ENCODE results near the gene SLITRK5. TPM values are rescaled to one million over a fixed set of nuclear protein-coding genes. Genes with fewer than 3 reads are reported as not detected.
A peak's percentile ranks its signal among the peaks of the same experiment; 100 is the strongest.

Gene SLITRK5
- total and polyA plus RNA-seq, 8 donors = 0.09 to 2.6 (median 2.0) TPM

DNA sequence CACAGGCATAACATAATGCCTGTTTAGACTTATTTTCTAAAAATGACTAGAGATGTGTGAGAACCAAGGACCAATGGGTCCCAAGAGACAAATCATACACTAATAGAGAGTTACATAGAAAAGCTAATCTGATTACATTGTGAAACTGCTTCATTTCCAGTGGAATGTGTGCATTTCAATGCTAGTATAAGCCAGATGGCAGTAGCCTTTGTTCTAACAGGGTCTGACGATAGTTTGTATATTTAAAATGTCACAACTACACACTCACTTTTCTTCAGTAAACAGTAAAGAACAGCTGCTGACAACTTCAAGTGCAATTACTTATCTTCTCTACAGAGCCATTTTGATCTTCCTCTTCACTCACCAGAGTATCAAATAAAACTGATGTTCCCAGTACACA lies 4.3 kb upstream of the SLITRK5 start:
- peaks cover 3 to 18% of the 10 kb centered on the region in 2 donors for H3K27me3 ChIP-seq
- no peaks in the 10 kb centered on the region for H3K36me3 ChIP-seq
- no peak overlapping the region for H3K4me3 ChIP-seq
- DNase-seq = peak in 1 of 4 donors; percentile 13
- H3K4me1 ChIP-seq = peaks cover 7 to 11% of the 10 kb centered on the region in 2 donors
- no peak overlapping the region for H3K27ac ChIP-seq
- no peak for ATAC-seq
- TF ChIP-seq, protein P1, sequence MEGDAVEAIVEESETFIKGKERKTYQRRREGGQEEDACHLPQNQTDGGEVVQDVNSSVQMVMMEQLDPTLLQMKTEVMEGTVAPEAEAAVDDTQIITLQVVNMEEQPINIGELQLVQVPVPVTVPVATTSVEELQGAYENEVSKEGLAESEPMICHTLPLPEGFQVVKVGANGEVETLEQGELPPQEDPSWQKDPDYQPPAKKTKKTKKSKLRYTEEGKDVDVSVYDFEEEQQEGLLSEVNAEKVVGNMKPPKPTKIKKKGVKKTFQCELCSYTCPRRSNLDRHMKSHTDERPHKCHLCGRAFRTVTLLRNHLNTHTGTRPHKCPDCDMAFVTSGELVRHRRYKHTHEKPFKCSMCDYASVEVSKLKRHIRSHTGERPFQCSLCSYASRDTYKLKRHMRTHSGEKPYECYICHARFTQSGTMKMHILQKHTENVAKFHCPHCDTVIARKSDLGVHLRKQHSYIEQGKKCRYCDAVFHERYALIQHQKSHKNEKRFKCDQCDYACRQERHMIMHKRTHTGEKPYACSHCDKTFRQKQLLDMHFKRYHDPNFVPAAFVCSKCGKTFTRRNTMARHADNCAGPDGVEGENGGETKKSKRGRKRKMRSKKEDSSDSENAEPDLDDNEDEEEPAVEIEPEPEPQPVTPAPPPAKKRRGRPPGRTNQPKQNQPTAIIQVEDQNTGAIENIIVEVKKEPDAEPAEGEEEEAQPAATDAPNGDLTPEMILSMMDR (IDR thresholded peaks at IDR 0.05) = no peak
- H3K9me3 ChIP-seq = no peaks in the 10 kb centered on the region
- intact Hi-C loops (cut with DNase I) = no loop called here

DNA sequence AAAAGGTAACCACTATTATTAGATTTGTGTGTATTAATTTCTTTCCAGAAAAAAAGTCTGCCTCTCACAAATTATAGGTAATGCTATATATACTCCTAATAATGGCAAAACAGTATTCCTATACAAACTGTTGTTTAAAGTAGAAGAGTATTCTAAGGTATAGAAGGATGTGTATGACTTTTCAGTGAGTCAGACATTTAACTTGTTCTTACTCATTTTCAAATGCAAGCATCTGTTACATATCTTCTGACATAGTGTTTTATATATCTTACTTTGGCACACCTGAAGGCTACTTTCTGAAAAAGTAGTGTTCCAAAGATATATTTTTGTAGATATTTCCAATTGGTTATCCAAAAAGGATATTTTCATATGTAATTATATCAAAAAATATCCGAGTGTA lies 3.5 kb upstream of the SLITRK5 start:
- no peaks in the 10 kb centered on the region for H3K9me3 ChIP-seq
- ATAC-seq = no peak
- TF ChIP-seq, protein P1 (IDR thresholded peaks at IDR 0.05) = no peak
- H3K4me3 ChIP-seq = no peak overlapping the region
- H3K36me3 ChIP-seq = no peaks in the 10 kb centered on the region
- no peak for DNase-seq
- H3K27ac ChIP-seq = no peak overlapping the region
- intact Hi-C loops (cut with DNase I) = no loop called here
- H3K4me1 ChIP-seq = peaks cover 11 to 18% of the 10 kb centered on the region in 2 donors
- H3K27me3 ChIP-seq = peaks cover 11 to 27% of the 10 kb centered on the region in 2 donors

DNA sequence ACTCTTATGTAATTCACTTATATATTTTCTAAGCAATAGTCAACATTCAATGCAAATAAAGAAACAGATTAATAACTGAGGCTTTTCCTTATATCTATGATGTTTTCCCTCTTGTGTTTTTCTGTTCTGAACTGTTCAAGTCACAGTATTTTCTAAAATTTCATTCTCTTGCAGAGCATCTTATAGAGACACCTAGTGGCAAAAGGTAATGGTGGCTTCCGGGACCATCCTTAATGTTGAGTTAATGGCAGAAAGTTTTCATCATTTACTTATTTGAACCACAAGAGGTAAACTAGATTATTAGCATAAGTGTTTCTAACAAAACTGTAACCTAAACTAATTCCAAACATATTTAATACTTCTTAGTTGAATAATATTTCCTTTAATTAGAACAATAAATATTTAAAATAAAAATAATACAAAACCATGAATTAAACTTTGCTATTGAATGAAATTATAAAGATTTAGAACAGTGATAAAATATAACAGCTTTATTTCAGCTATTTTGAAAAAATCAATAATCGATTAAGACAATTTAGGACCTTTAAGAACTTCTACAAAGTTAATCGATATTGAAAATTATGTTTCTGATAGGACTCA lies 1.7 kb upstream of the SLITRK5 start:
- Histone ChIP-seq H3K27ac (no peak overlapping the region), H3K27me3 (peaks cover 26 to 45% of the 10 kb centered on the region in 2 donors), H3K36me3 (no peaks in the 10 kb centered on the region), H3K9me3 (no peaks in the 10 kb centered on the region), H3K4me3 (no peak overlapping the region), H3K4me1 (peaks cover 16 to 28% of the 10 kb centered on the region in 2 donors)
- TF ChIP-seq, protein P1 (IDR thresholded peaks at IDR 0.05) = no peak
- DNase-seq (peak in 1 of 4 donors; percentile 30), ATAC-seq (no peak)
- intact Hi-C loops (cut with DNase I) = no loop called here

DNA sequence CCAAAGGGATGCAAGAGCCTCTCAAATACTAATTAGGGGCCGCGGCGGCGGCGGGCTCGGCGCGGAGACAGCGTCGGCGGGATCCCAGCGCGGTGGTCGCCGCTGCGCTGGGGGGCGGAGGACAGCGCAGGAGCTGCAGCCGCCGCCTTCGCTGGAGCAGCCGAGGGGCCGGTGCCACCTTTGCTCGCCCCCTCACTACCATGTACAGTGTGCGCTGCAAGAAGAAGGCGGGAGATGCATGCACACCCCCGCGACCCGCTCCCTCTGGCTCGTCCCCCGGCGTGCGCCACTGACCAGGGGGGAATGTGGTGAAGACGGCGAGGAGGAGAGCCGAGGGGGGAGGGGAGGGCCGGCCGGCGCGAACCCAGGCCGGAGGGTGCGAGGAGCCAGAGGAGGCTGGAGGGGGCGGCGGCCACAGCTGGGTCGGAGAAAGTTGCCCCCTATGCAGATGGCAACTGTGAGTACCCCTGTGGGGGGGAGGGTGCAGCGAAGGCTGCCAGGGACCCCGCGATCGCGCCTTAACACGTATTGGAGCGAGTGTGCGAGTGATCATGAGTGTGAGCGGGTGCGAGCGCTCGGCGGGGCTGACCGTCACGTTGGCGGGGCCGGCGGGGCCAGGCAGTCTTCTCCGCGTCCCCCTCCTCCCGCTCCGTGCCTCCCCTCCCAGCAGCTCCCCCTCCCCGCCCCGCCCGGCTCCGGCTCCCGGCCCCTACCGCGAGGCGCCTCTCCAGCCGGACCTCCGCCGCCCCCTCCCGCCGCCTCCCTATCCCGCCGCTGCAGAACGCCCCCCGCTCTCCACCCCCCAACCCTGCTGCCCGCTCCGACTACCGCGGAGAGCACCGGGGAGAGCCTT lies 808 bp downstream of the SLITRK5 start:
- Histone ChIP-seq H3K27me3 (peaks cover 49 to 70% of the 10 kb centered on the region in 2 donors), H3K4me3 (peak overlapping the region; percentile 36 to 46), H3K9me3 (no peaks in the 10 kb centered on the region), H3K4me1 (peaks cover 16 to 28% of the 10 kb centered on the region in 2 donors), H3K27ac (no peak overlapping the region), H3K36me3 (no peaks in the 10 kb centered on the region)
- ATAC-seq (peak; percentile 14), DNase-seq (peak in 1 of 4 donors; percentile 73)
- TF ChIP-seq, protein P1 (IDR thresholded peaks at IDR 0.05) = no peak
- intact Hi-C loops (cut with DNase I) = no loop called here

DNA sequence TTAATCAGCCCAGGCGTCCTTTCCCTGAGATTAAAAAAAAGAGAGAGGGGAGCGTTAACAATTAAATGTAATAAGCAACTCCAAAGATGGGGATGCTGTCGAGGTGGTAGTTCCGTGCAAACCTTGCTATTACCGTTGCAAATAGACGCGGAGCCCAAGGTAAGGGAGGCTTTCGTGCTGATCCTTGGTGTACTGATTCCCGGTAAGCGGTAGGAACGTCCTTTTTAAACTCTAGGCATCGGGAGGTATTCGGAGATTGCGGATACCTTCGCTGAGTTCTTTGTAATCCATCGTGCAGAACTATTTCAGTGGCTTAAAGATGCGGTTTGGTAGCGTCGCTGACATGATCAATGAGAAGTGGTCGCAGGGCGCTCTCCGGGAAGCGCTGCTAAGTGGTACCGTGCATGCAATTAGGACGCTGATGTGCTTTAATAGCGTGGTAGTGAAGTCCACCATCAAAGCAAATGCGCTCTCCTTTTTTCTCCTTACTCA lies 3.1 kb downstream of the SLITRK5 start:
- peaks cover 64 to 87% of the 10 kb centered on the region in 2 donors for H3K27me3 ChIP-seq
- peaks cover 22 to 34% of the 10 kb centered on the region in 2 donors for H3K4me1 ChIP-seq
- peak in 1 of 4 donors; percentile 6 for DNase-seq

More for the DNA sequence above, 3.1 kb downstream of the SLITRK5 start:
- ATAC-seq = no peak
- TF ChIP-seq, protein P1 (IDR thresholded peaks at IDR 0.05) = no peak
- H3K4me3 ChIP-seq = no peak overlapping the region
- intact Hi-C loops (cut with DNase I) = no loop called here
- H3K27ac ChIP-seq = no peak overlapping the region
- no peaks in the 10 kb centered on the region for H3K9me3 ChIP-seq
- H3K36me3 ChIP-seq = no peaks in the 10 kb centered on the region

Data from left lung (tissue), 10 donors.